ENCODE results near the gene FAAP20. TPM values are rescaled to one million over a fixed set of nuclear protein-coding genes. Genes with fewer than 3 reads are reported as not detected.
A peak's percentile ranks its signal among the peaks of the same experiment; 100 is the strongest.

The FAAP20 gene
- polyA plus RNA-seq, 2 of the 4 experiments (the other 2 are of a cell fraction), result 5.1 to 26.0 TPM

DNA sequence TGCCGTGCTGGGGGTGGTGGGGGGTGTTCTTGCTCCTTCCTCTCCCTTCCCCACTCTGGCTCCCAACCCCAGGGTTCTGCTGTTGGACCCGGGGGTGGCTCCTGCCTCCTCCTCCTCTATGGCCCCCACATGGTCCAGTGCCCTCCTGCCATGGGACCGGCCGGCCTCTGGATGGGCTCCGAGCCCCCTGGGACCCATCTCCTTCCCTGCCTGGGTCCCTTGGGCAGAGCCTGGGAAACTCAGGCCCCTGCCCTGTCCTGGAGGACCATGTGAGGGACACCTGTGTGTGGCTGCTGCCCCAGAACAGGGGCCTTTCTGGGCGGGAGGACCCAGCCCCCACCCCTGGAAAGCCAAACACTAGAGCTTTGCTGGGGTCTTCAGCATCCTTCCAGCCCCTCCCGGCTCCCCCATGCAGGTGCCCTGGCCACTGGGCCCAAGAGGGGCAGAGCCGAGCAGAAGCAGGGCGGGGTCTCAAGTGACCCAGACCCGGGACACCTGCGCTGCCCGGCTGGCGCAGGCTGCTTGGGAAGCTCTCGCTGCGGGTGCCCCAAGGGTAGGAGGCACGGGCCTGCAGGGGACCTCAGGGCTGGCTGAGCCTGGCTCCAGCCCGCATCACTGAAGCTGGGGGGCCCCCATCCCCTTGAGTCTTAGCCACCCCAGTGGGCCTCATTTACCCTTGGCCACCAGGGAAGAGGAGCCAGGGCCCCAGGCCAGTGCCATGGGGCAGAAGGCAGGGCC lies 2.5 kb upstream of the FAAP20 start:
- no peak for FAIRE-seq

DNA sequence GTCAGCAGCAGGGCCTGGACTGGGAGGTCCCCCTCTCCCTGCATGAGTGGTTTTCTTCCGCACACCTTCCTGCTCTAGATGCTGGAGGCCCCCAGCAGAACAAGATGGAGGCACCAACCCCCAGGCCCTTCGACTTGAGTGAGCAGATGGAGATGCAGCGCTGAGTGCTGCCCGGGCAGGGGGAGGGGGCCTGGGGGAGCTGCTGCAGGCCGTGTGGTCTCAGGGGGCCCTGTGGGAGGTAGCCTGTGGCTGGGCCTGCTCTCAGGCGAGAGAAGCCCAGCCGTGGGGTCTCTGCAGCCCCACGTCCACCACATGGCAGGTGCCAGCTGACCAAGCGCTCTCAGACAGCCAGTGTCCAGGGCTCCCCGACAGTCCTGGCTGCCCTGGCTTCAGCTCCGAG lies 1.2 kb upstream of the FAAP20 start:
- FAIRE-seq, result no peak
- ChIA-PET POLR2A (interaction anchor here (1.6 kb wide), 1 partner anchor 186 kb away, joined by 25 read pairs; no protein-coding TSS in a partner anchor), CTCF (interaction anchor here (0.7 to 10.4 kb wide), 25 partner anchors 9 to 351 kb away, joined by 3 to 267 read pairs (median 7); partner anchors contain the start of genes MORN1 and RER1)
- ATAC-seq, result no peak
- Histone ChIP-seq H3K4me2 (peak overlapping the region; percentile 88; the same call in 2 of the 3 replicates), H3K4me3 (no peak overlapping the region), H3K27ac (peak overlapping the region; percentile 99 to 100; a peak in 5 of 6 replicates), H3K4me1 (peaks cover 18% of the 10 kb centered on the region), H3K9me3 (no peaks in the 10 kb centered on the region)
- 100% methylated on average over 2 of the region's 11 CpGs for WGBS (ENCODE audit: missing lambda C conversion rate)
- DNase-seq (ENCODE audit: low read depth in 1 of 2, low spot score in 1 of 2), result no peak
- no peak for TF ChIP-seq HOXB5 (CRISPR knock-in tag; IDR thresholded peaks at IDR 0.05)
- TF ChIP-seq NR3C1 (IDR thresholded peaks at IDR 0.05), result no peak
- no peak for TF ChIP-seq HOXA7 (CRISPR knock-in tag; IDR thresholded peaks at IDR 0.05)
- TF ChIP-seq TFCP2L1 (CRISPR knock-in tag; IDR thresholded peaks at IDR 0.05), result no peak
- TF ChIP-seq TP53 (CRISPR knock-in tag; IDR thresholded peaks at IDR 0.05), result no peak
- TF ChIP-seq, protein P1, sequence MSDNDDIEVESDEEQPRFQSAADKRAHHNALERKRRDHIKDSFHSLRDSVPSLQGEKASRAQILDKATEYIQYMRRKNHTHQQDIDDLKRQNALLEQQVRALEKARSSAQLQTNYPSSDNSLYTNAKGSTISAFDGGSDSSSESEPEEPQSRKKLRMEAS (IDR thresholded peaks at IDR 0.05), result no peak
- TF ChIP-seq, protein P2, sequence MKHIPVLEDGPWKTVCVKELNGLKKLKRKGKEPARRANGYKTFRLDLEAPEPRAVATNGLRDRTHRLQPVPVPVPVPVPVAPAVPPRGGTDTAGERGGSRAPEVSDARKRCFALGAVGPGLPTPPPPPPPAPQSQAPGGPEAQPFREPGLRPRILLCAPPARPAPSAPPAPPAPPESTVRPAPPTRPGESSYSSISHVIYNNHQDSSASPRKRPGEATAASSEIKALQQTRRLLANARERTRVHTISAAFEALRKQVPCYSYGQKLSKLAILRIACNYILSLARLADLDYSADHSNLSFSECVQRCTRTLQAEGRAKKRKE (CRISPR knock-in tag; IDR thresholded peaks at IDR 0.05; ENCODE audit: low read depth), result no peak
- TF ChIP-seq ZNF302 (CRISPR knock-in tag; IDR thresholded peaks at IDR 0.05), result no peak
- no peak for TF ChIP-seq RAD21 (conservative IDR thresholded peaks at IDR 0.05 in 1 of 2, IDR thresholded peaks at IDR 0.05 in 1 of 2)
- TF ChIP-seq HOXB13 (CRISPR knock-in tag; IDR thresholded peaks at IDR 0.05; ENCODE audit: low read depth), result no peak
- TF ChIP-seq JUNB (IDR thresholded peaks at IDR 0.05), result no peak
- no peak for TF ChIP-seq HEYL (CRISPR knock-in tag; IDR thresholded peaks at IDR 0.05)
- no peak for TF ChIP-seq ZFP36 (IDR thresholded peaks at IDR 0.05; ENCODE audit: borderline replicate concordance, partially characterized antibody)
- TF ChIP-seq FOXS1 (CRISPR knock-in tag; IDR thresholded peaks at IDR 0.05), result no peak

More for the DNA sequence above, 2.5 kb upstream of the FAAP20 start:
- no peak for ATAC-seq
- no peaks in the 10 kb centered on the region for H3K9me3 ChIP-seq
- no peak for DNase-seq (ENCODE audit: low read depth in 1 of 2, low spot score in 1 of 2)
- no peak overlapping the region for H3K4me2 ChIP-seq
- peaks cover 18% of the 10 kb centered on the region for H3K4me1 ChIP-seq
- H3K4me3 ChIP-seq, result no peak overlapping the region
- H3K27ac ChIP-seq, result no peak overlapping the region; a peak in 1 of 6 replicates
- POLR2A ChIA-PET, result no interaction called here
- TF ChIP-seq, protein P3, sequence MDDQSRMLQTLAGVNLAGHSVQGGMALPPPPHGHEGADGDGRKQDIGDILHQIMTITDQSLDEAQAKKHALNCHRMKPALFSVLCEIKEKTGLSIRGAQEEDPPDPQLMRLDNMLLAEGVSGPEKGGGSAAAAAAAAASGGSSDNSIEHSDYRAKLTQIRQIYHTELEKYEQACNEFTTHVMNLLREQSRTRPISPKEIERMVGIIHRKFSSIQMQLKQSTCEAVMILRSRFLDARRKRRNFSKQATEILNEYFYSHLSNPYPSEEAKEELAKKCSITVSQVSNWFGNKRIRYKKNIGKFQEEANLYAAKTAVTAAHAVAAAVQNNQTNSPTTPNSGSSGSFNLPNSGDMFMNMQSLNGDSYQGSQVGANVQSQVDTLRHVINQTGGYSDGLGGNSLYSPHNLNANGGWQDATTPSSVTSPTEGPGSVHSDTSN (IDR thresholded peaks at IDR 0.05), result no peak
- TF ChIP-seq HEYL (CRISPR knock-in tag; IDR thresholded peaks at IDR 0.05) (no peak), SMC3 (IDR thresholded peaks at IDR 0.05) (no peak), FOSL2 (IDR thresholded peaks at IDR 0.05) (no peak), FOSL2 (CRISPR knock-in tag; IDR thresholded peaks at IDR 0.05) (no peak), SREBF2 (IDR thresholded peaks at IDR 0.05) (no peak), CBX2 (IDR thresholded peaks at IDR 0.05; ENCODE audit: borderline replicate concordance, low read depth) (no peak), TP53 (CRISPR knock-in tag; IDR thresholded peaks at IDR 0.05) (no peak), JUN (IDR thresholded peaks at IDR 0.05) (no peak), EHF (CRISPR knock-in tag; IDR thresholded peaks at IDR 0.05) (no peak), MAZ (IDR thresholded peaks at IDR 0.05; ENCODE audit: borderline replicate concordance, low read depth, low read length) (no peak), EP300 (IDR thresholded peaks at IDR 0.05) (no peak), ZNF302 (CRISPR knock-in tag; IDR thresholded peaks at IDR 0.05) (no peak), CBX8 (IDR thresholded peaks at IDR 0.05) (no peak), NPAS2 (CRISPR knock-in tag; IDR thresholded peaks at IDR 0.05; ENCODE audit: borderline replicate concordance) (no peak), BHLHE40 (IDR thresholded peaks at IDR 0.05; ENCODE audit: low read depth, low read length) (no peak), TFCP2L1 (CRISPR knock-in tag; IDR thresholded peaks at IDR 0.05) (no peak)
- TF ChIP-seq, protein P4, sequence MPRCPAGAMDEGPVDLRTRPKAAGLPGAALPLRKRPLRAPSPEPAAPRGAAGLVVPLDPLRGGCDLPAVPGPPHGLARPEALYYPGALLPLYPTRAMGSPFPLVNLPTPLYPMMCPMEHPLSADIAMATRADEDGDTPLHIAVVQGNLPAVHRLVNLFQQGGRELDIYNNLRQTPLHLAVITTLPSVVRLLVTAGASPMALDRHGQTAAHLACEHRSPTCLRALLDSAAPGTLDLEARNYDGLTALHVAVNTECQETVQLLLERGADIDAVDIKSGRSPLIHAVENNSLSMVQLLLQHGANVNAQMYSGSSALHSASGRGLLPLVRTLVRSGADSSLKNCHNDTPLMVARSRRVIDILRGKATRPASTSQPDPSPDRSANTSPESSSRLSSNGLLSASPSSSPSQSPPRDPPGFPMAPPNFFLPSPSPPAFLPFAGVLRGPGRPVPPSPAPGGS (IDR thresholded peaks at IDR 0.05), result no peak
- TF ChIP-seq, protein P2 (CRISPR knock-in tag; IDR thresholded peaks at IDR 0.05; ENCODE audit: low read depth), result no peak
- TF ChIP-seq, protein P5, sequence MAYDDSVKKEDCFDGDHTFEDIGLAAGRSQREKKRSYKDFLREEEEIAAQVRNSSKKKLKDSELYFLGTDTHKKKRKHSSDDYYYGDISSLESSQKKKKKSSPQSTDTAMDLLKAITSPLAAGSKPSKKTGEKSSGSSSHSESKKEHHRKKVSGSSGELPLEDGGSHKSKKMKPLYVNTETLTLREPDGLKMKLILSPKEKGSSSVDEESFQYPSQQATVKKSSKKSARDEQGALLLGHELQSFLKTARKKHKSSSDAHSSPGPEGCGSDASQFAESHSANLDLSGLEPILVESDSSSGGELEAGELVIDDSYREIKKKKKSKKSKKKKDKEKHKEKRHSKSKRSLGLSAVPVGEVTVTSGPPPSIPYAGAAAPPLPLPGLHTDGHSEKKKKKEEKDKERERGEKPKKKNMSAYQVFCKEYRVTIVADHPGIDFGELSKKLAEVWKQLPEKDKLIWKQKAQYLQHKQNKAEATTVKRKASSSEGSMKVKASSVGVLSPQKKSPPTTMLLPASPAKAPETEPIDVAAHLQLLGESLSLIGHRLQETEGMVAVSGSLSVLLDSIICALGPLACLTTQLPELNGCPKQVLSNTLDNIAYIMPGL (CRISPR knock-in tag; IDR thresholded peaks at IDR 0.05; ENCODE audit: borderline replicate concordance), result no peak
- TF ChIP-seq, protein P6, sequence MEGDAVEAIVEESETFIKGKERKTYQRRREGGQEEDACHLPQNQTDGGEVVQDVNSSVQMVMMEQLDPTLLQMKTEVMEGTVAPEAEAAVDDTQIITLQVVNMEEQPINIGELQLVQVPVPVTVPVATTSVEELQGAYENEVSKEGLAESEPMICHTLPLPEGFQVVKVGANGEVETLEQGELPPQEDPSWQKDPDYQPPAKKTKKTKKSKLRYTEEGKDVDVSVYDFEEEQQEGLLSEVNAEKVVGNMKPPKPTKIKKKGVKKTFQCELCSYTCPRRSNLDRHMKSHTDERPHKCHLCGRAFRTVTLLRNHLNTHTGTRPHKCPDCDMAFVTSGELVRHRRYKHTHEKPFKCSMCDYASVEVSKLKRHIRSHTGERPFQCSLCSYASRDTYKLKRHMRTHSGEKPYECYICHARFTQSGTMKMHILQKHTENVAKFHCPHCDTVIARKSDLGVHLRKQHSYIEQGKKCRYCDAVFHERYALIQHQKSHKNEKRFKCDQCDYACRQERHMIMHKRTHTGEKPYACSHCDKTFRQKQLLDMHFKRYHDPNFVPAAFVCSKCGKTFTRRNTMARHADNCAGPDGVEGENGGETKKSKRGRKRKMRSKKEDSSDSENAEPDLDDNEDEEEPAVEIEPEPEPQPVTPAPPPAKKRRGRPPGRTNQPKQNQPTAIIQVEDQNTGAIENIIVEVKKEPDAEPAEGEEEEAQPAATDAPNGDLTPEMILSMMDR (IDR thresholded peaks at IDR 0.05), result no peak
- WGBS (ENCODE audit: missing lambda C conversion rate), result 44% methylated on average over 1 of the region's 17 CpGs
- CTCF ChIA-PET, result interaction anchor here (0.8 to 10.4 kb wide), 7 partner anchors 14 to 351 kb away, joined by 3 to 267 read pairs (median 3); partner anchors contain the start of genes MORN1 and RER1
